Stimulated activated memory B cell treated with anti-CD40 and anti-IgM and Interleukin-4, amounts not matched to agents 10 μg/mL and 1 μg/mL and 100 μg/mL, for 72 hours (primary cell): Measurements from ENCODE around the gene PRKAR1B.
A peak's percentile ranks its signal among the peaks of the same experiment; 100 is the strongest.

Experiments used
- ATAC-seq: fragments of 150-1000 bp; cut with Tn5 transposase; 2 replicates; pipeline ENCODE4 v1.10.0; 2021
- H3K27ac Mint-ChIP-seq: one replicate; pipeline ENCODE4 v1.8.0; 2022; ENCODE audit warnings: mild to moderate bottlenecking, mixed read lengths
- H3K27me3 Mint-ChIP-seq: one replicate; pipeline ENCODE4 v1.8.0; 2022; ENCODE audit warnings: mixed read lengths
- H3K36me3 Mint-ChIP-seq: one replicate; pipeline ENCODE4 v1.8.0; 2022; ENCODE audit warnings: mixed read lengths
- H3K4me1 Mint-ChIP-seq: one replicate; pipeline ENCODE4 v1.8.0; 2022; ENCODE audit warnings: mixed read lengths
- H3K4me3 Mint-ChIP-seq: one replicate; pipeline ENCODE4 v1.8.0; 2022; ENCODE audit warnings: mild to moderate bottlenecking, moderate library complexity, mixed read lengths
- H3K9me3 Mint-ChIP-seq: one replicate; pipeline ENCODE4 v1.8.0; 2022; ENCODE audit warnings: mixed read lengths

The PRKAR1B gene

GRCh38 chr7:519484-520390 is 207.3 kb downstream of the PRKAR1B start, which contains the start of gene PDGFA:
PDGFA (minus strand) TSS chr7:519846; CDS start chr7:519001, 845 bp downstream.
- H3K9me3 Mint-ChIP-seq, result no peaks in the 10 kb centered on the region
- H3K27me3 Mint-ChIP-seq, result peaks cover 47% of the 10 kb centered on the region
- peak; percentile 24 for ATAC-seq
- H3K4me1 Mint-ChIP-seq, result peaks cover 21% of the 10 kb centered on the region
- H3K27ac Mint-ChIP-seq, result no peak within 1 kb of the TSS
- H3K36me3 Mint-ChIP-seq, result no peaks in the 10 kb centered on the region
- peak within 1 kb of the TSS; percentile 80 for H3K4me3 Mint-ChIP-seq

GRCh38 chr7:518630-519483 is 208.2 kb downstream of the PRKAR1B start:
- Mint-ChIP-seq H3K27me3 (peaks cover 43% of the 10 kb centered on the region), H3K4me1 (peaks cover 21% of the 10 kb centered on the region), H3K36me3 (no peaks in the 10 kb centered on the region), H3K27ac (no peak overlapping the region), H3K4me3 (peak overlapping the region; percentile 80), H3K9me3 (no peaks in the 10 kb centered on the region)
- peak; percentile 3 for ATAC-seq

GRCh38 chr7:517774-518629 is 209.1 kb downstream of the PRKAR1B start:
- no peak for ATAC-seq

GRCh38 chr7:516606-517456 is 210.2 kb downstream of the PRKAR1B start:
- no peaks in the 10 kb centered on the region for H3K9me3 Mint-ChIP-seq
- H3K27me3 Mint-ChIP-seq, result peaks cover 43% of the 10 kb centered on the region
- H3K27ac Mint-ChIP-seq, result no peak overlapping the region
- no peaks in the 10 kb centered on the region for H3K36me3 Mint-ChIP-seq
- H3K4me3 Mint-ChIP-seq, result no peak overlapping the region
- no peak for ATAC-seq
- peaks cover 15% of the 10 kb centered on the region for H3K4me1 Mint-ChIP-seq

More at GRCh38 chr7:517774-518629, 209.1 kb downstream of the PRKAR1B start:
- peaks cover 43% of the 10 kb centered on the region for H3K27me3 Mint-ChIP-seq
- H3K4me1 Mint-ChIP-seq, result peaks cover 21% of the 10 kb centered on the region
- peak overlapping the region; percentile 80 for H3K4me3 Mint-ChIP-seq
- H3K9me3 Mint-ChIP-seq, result no peaks in the 10 kb centered on the region
- no peaks in the 10 kb centered on the region for H3K36me3 Mint-ChIP-seq
- H3K27ac Mint-ChIP-seq, result no peak overlapping the region

GRCh38 chr7:516216-516605 is 210.9 kb downstream of the PRKAR1B start:
- H3K27me3 Mint-ChIP-seq, result peaks cover 39% of the 10 kb centered on the region
- no peaks in the 10 kb centered on the region for H3K9me3 Mint-ChIP-seq
- no peaks in the 10 kb centered on the region for H3K36me3 Mint-ChIP-seq
- ATAC-seq, result no peak
- no peak overlapping the region for H3K4me3 Mint-ChIP-seq
- no peak overlapping the region for H3K27ac Mint-ChIP-seq
- peaks cover 12% of the 10 kb centered on the region for H3K4me1 Mint-ChIP-seq

- Mint-ChIP-seq H3K27ac (no peak overlapping the region), H3K4me3 (no peak overlapping the region), H3K27me3 (peaks cover 34% of the 10 kb centered on the region), H3K9me3 (no peaks in the 10 kb centered on the region), H3K4me1 (peaks cover 7% of the 10 kb centered on the region), H3K36me3 (no peaks in the 10 kb centered on the region)
- ATAC-seq, result no peak
Measured at GRCh38 chr7:515628-516027, 211.5 kb downstream of the PRKAR1B start.

GRCh38 chr7:514651-515598 is 212.2 kb downstream of the PRKAR1B start:
- no peaks in the 10 kb centered on the region for H3K9me3 Mint-ChIP-seq
- H3K4me1 Mint-ChIP-seq, result peaks cover 7% of the 10 kb centered on the region
- no peak overlapping the region for H3K4me3 Mint-ChIP-seq
- no peak for ATAC-seq
- H3K27me3 Mint-ChIP-seq, result peaks cover 34% of the 10 kb centered on the region
- H3K36me3 Mint-ChIP-seq, result no peaks in the 10 kb centered on the region
- H3K27ac Mint-ChIP-seq, result no peak overlapping the region

GRCh38 chr7:514242-514641 is 212.8 kb downstream of the PRKAR1B start:
- no peak for ATAC-seq
- H3K4me3 Mint-ChIP-seq, result no peak overlapping the region
- no peak overlapping the region for H3K27ac Mint-ChIP-seq
- no peaks in the 10 kb centered on the region for H3K36me3 Mint-ChIP-seq
- no peaks in the 10 kb centered on the region for H3K9me3 Mint-ChIP-seq
- H3K27me3 Mint-ChIP-seq, result peaks cover 34% of the 10 kb centered on the region
- peaks cover 7% of the 10 kb centered on the region for H3K4me1 Mint-ChIP-seq

- H3K27ac Mint-ChIP-seq, result no peak overlapping the region
- ATAC-seq, result no peak
- H3K36me3 Mint-ChIP-seq, result no peaks in the 10 kb centered on the region
- H3K27me3 Mint-ChIP-seq, result peaks cover 30% of the 10 kb centered on the region
- peaks cover 7% of the 10 kb centered on the region for H3K4me1 Mint-ChIP-seq
- no peaks in the 10 kb centered on the region for H3K9me3 Mint-ChIP-seq
- H3K4me3 Mint-ChIP-seq, result no peak overlapping the region
Measured at GRCh38 chr7:513521-514166, 213.4 kb downstream of the PRKAR1B start.

- no peaks in the 10 kb centered on the region for H3K36me3 Mint-ChIP-seq
- no peak overlapping the region for H3K27ac Mint-ChIP-seq
- H3K4me1 Mint-ChIP-seq, result peaks cover 2% of the 10 kb centered on the region
- no peak for ATAC-seq
- H3K4me3 Mint-ChIP-seq, result no peak overlapping the region
- no peaks in the 10 kb centered on the region for H3K9me3 Mint-ChIP-seq
- H3K27me3 Mint-ChIP-seq, result peaks cover 21% of the 10 kb centered on the region
Measured at GRCh38 chr7:512541-513311, 214.4 kb downstream of the PRKAR1B start.

- no peaks in the 10 kb centered on the region for H3K36me3 Mint-ChIP-seq
- H3K4me1 Mint-ChIP-seq, result no peaks in the 10 kb centered on the region
- no peak for ATAC-seq
- no peak overlapping the region for H3K4me3 Mint-ChIP-seq
- H3K9me3 Mint-ChIP-seq, result no peaks in the 10 kb centered on the region
- H3K27ac Mint-ChIP-seq, result no peak overlapping the region
- peaks cover 18% of the 10 kb centered on the region for H3K27me3 Mint-ChIP-seq
Measured at GRCh38 chr7:512146-512510, 215.0 kb downstream of the PRKAR1B start.

- no peaks in the 10 kb centered on the region for H3K4me1 Mint-ChIP-seq
- no peaks in the 10 kb centered on the region for H3K9me3 Mint-ChIP-seq
- ATAC-seq, result no peak
- no peak overlapping the region for H3K27ac Mint-ChIP-seq
- H3K36me3 Mint-ChIP-seq, result no peaks in the 10 kb centered on the region
- H3K27me3 Mint-ChIP-seq, result peaks cover 18% of the 10 kb centered on the region
- no peak overlapping the region for H3K4me3 Mint-ChIP-seq
Measured at GRCh38 chr7:511476-512145, 215.5 kb downstream of the PRKAR1B start.
